Heart left ventricle (tissue), 16 donors: ENCODE data around the gene CLEC4M. TPM values are rescaled to one million over a fixed set of nuclear protein-coding genes. Genes with fewer than 3 reads are reported as not detected.
A peak's percentile ranks its signal among the peaks of the same experiment; 100 is the strongest.

Experiments
- ATAC-seq, 4 donors: fragments of 200-7000 bp; cut with Tn5 transposase; one replicate each; pipeline ENCODE4 v1.9.1; 2020 to 2022; ENCODE audit warnings: moderate library complexity in 4 of 4, mild to moderate bottlenecking in 3 of 4, moderate number of reproducible peaks in 1 of 4
- DNase-seq, 5 donors: peaks; one replicate each; pipeline ENCODE4 v3.0.0-alpha.2; 2020
- H3K27ac ChIP-seq, 12 donors: fragments of 200-600 bp; sonication (generic) in 4 of 12; one replicate each; pipeline versions ENCODE4 v1.5.0 to v1.8.0; 2016 to 2022; ENCODE audit warnings: mild to moderate bottlenecking in 2 of 12
- H3K27me3 ChIP-seq, 9 donors: fragments of 200-600 bp; sonication (generic) in 2 of 9; one replicate each; pipeline versions ENCODE4 v1.5.1 to v1.8.0; 2016 to 2022; ENCODE audit warnings: mild to moderate bottlenecking in 3 of 9
- H3K36me3 ChIP-seq, 9 donors: fragments of 200-600 bp; sonication (generic) in 2 of 9; one replicate each; pipeline versions ENCODE4 v1.5.0 to v1.8.0; 2018 to 2022; ENCODE audit warnings: mild to moderate bottlenecking in 2 of 9
- H3K4me1 ChIP-seq, 12 donors: fragments of 200-600 bp; sonication (generic) in 4 of 12; one replicate each; pipeline versions ENCODE4 v1.5.0 to v1.8.0; 2016 to 2022; ENCODE audit warnings: mild to moderate bottlenecking in 3 of 12
- H3K4me3 ChIP-seq, 12 donors: fragments of 200-600 bp; sonication (generic) in 4 of 12; one replicate each; pipeline versions ENCODE4 v1.5.0 to v1.8.0; 2017 to 2022; ENCODE audit warnings: mild to moderate bottlenecking in 9 of 12, moderate library complexity in 4 of 12
- H3K9me3 ChIP-seq, 12 donors: fragments of 200-600 bp; sonication (generic) in 4 of 12; one replicate each; pipeline versions ENCODE4 v1.5.0 to v1.8.0; 2016 to 2022; ENCODE audit warnings: mild to moderate bottlenecking in 1 of 12
- POLR2A ChIP-seq, 2 donors: fragments of 450-650 bp; IDR thresholded peaks; one replicate each; pipeline ENCODE4 v1.6.1; 2017; ENCODE audit warnings: antibody characterized with exemption in 2 of 2, mild to moderate bottlenecking in 2 of 2, moderate library complexity in 2 of 2
- WGBS, 4 donors: extraction: QIAGEN DNeasy Blood & Tissue Kit in 2 of 4; methylation state at CpG; one replicate each; pipeline versions ENCODE4 v1.1.5 to v1.1.7; 2013 to 2018; 5-methylcytosine and 5-hydroxymethylcytosine counted together
- intact Hi-C, 10 donors: fragments of 100-400 bp; cut with DNase I; formaldehyde crosslinking; loops; one replicate each; pipeline versions ENCODE4 v1.11.1 to v1.14.2; 2022
- polyA plus RNA-seq, 2 donors: library from polyadenylated mRNA; stranded (reverse); fragments of 200-250 nt; gene quantifications; one replicate each; pipeline ENCODE4 v1.2.3, GENCODE V29; 2013
- total RNA-seq, 9 donors: library from RNA; depleted of rRNA in 2 of 9; stranded (reverse); fragments of >200 nt in 2 of 9; fragmentation: NEBNext Ultra II Directional in 3 of 9; extraction: Animal tissue kit (Norgen Biotek cat#: 25700) in 3 of 9; gene quantifications; one replicate each; pipeline versions ENCODE4 v1.1.0 to v1.2.4, GENCODE V29; 2016 to 2023
- TF ChIP-seq, protein P1 (sequence below), 12 donors: fragments of 200-600 bp; sonication (generic) in 4 of 12; IDR thresholded peaks; one replicate each; pipeline versions ENCODE4 v1.5.0 to v1.8.0; 2018 to 2022; ENCODE audit warnings: antibody characterized with exemption in 12 of 12, mild to moderate bottlenecking in 5 of 12
- donor health status: ischemic (EF 13 %, LVEDD 7.1; RV severe dilation, severe dysfunction).
- donor health status: healthy with polysubstance abuse.
- donor health status: DM: no; HTN: yes; CAD: no.
- donor health status: DM: no; HTN: no; CAD: no.
- donor health status: ischemic (EF 25% LVEDD 6.9; RV normal size, moderate dysfunction).
- donor health status: ischemic (EF 25% LVEDD 5.7; RV mildly dilated, moderate dysfunction).
- donor health status: healthy.
- donor health status: DM: yes; HTN: yes; CAD: no.
- donor health status: ischemic (EF 35%, LVEDD 5.7; RV mildly dilated, moderate dysfunction).
- donor health status: nonischemic (EF 11% LVEDD 7.7; RV severe dilation, severe dysfunction).
- donor health status: DM: yes; HTN: yes; CAD: no.
- donor health status: PGD.
- donor health status: ischemic (EF 29% LVEDD 5.4; RV normal size, mild dysfunction).
- donor health status: nonischemic (EF 23%, LVEDD 6.1; RV moderate dilation, normal function).

CLEC4M gene
- total and polyA plus RNA-seq, 11 donors, result not detected

DNA sequence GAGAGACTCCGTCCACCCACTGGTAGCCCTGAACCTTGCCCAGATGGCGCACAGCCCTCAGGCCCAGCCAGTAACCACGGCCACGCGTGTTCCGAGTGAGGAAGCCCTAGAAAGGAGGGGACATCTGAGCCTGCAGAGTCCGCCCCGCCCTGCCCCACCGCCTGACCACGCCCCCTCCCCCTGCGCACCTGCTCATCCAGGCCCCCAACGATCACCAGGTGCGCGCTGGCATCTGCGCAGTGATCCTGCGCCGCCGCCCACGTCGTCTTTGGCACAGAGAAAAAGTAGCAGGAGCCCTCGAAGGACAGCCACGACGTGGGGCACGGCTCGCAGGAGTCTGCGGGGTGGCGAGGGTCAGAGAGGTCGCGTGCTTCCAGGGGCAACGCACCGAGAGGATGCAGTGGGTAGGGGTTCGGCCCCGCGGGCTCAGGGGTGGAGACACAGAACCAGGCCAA, 33.2 kb upstream of the CLEC4M start:
- DNase-seq, result no peak
- no peaks in the 10 kb centered on the region for H3K36me3 ChIP-seq
- H3K4me3 ChIP-seq, result peak overlapping the region in 1 of 12 donors; percentile 30
- 5 to 7% (median 6%) methylated on average over 19 to 34 of the region's 34 CpGs for WGBS, 4 donors
- H3K27me3 ChIP-seq, result peaks cover 4 to 63% (median 35%) of the 10 kb centered on the region in 9 donors
- H3K27ac ChIP-seq, result no peak overlapping the region
- peaks cover 0 to 15% (median 0%) of the 10 kb centered on the region in 12 donors for H3K4me1 ChIP-seq
- no peak for TF ChIP-seq POLR2A (IDR thresholded peaks at IDR 0.05)
- TF ChIP-seq, protein P1, sequence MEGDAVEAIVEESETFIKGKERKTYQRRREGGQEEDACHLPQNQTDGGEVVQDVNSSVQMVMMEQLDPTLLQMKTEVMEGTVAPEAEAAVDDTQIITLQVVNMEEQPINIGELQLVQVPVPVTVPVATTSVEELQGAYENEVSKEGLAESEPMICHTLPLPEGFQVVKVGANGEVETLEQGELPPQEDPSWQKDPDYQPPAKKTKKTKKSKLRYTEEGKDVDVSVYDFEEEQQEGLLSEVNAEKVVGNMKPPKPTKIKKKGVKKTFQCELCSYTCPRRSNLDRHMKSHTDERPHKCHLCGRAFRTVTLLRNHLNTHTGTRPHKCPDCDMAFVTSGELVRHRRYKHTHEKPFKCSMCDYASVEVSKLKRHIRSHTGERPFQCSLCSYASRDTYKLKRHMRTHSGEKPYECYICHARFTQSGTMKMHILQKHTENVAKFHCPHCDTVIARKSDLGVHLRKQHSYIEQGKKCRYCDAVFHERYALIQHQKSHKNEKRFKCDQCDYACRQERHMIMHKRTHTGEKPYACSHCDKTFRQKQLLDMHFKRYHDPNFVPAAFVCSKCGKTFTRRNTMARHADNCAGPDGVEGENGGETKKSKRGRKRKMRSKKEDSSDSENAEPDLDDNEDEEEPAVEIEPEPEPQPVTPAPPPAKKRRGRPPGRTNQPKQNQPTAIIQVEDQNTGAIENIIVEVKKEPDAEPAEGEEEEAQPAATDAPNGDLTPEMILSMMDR (IDR thresholded peaks at IDR 0.05), result no peak
- intact Hi-C loops, result no loop called here
- no peak for ATAC-seq
- no peaks in the 10 kb centered on the region for H3K9me3 ChIP-seq

DNA sequence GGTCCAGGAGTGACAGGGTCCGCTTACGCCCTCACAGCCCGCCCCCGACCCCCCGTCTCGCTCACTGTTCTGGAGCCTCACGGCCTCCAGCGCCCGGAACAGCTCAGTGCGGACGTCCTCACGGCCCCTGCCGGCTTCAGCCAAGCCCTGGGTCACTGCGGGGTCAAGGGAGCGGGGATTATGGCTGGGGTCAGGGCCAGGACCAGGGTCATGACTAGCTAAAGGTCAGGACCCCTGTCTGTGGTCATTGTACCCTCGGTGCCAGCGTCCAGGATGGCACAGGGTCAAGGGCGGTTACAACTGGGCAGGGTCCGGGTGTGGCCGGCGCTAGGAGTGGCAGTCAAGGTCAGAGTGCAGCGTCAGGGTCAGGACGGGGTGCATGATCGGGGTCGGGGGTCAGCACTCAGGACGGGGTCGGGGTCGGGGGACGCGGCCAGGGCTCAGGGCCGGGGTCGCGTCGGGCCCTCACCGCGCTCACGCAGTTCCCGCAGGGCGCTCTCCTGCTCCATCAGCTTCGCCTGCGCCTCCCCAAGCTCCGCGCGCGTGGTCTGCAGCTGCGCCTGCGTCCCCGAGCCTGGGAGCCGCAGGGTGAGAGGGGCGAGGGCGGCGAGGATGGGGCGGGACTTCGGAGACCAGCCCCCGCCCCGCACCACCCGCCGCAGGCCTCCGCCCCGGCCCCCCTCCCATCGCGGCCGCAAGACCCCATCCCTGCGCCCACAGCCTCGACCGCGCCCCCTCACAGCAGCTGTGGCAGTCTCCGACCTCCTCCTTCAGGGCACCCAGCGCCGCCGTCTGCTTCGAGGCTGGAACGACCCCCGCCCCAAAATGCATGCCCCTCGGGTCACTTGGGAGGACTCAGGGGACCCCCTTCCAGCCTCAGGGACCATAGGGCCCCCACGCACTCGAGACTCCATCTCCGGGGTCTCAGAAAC, 32.5 kb upstream of the CLEC4M start:
- DNase-seq (no peak), ATAC-seq (peak in 1 of 4 donors; percentile 14)
- WGBS, 4 donors, result 3 to 6% (median 5%) methylated on average over 21 to 78 of the region's 78 CpGs
- Histone ChIP-seq H3K36me3 (no peaks in the 10 kb centered on the region), H3K27ac (no peak overlapping the region), H3K27me3 (peaks cover 4 to 63% (median 35%) of the 10 kb centered on the region in 9 donors), H3K4me3 (peak overlapping the region in 2 of 12 donors; percentile 9 to 30), H3K9me3 (no peaks in the 10 kb centered on the region), H3K4me1 (peaks cover 0 to 16% (median 0%) of the 10 kb centered on the region in 12 donors)
- intact Hi-C loops, result no loop called here
- TF ChIP-seq POLR2A (IDR thresholded peaks at IDR 0.05), result no peak

DNA sequence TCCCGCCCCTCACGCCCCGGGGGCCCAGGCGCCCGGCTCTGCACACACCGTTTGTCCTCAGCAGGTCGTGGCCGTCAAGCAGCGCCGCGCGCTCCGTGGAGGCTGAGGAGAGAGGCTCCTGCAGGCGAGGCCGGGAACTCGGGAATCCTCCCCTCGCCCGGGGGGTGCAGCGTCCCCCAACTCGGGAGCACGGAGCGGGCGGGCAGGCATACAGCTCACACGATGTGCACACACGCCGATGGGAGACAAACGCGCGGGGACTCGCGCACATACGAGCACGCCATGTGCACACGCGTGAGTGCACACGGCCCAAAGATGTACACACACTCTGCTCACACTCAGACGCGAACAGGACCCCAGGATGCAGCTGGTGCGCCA, 31.8 kb upstream of the CLEC4M start:
- Histone ChIP-seq H3K4me3 (no peak overlapping the region), H3K27ac (no peak overlapping the region), H3K27me3 (peaks cover 4 to 63% (median 35%) of the 10 kb centered on the region in 9 donors), H3K9me3 (no peaks in the 10 kb centered on the region), H3K36me3 (no peaks in the 10 kb centered on the region), H3K4me1 (peaks cover 0 to 23% (median 0%) of the 10 kb centered on the region in 12 donors)
- DNase-seq (no peak), ATAC-seq (no peak)
- no peak for TF ChIP-seq POLR2A (IDR thresholded peaks at IDR 0.05)
- TF ChIP-seq, protein P1 (IDR thresholded peaks at IDR 0.05), result no peak
- intact Hi-C loops, result no loop called here
- WGBS, 4 donors, result 53 to 61% (median 57%) methylated on average over 27 to 39 of the region's 39 CpGs

DNA sequence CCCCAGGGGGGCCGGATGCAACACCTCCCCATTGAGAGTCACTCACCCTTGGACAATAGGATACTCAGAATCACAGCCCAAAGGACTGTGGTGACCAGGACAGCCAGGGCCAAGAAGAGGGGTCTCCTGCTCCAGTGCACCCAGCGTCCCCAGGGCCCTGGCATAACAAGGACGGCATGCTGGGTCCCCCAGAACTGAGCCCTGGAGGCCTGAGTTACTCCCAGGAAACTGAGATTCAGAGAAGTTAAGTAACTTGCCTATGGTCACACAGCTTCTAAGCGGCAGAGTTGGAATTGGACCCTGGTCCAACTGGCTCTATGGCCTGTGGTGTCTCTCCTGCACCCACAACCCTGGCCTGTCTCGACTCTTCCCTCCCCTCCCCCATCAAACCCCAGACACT, 31.4 kb upstream of the CLEC4M start:
- DNase-seq, result no peak
- intact Hi-C loops, result no loop called here
- TF ChIP-seq, protein P1 (IDR thresholded peaks at IDR 0.05), result no peak
- TF ChIP-seq POLR2A (IDR thresholded peaks at IDR 0.05), result no peak
- H3K27me3 ChIP-seq, result peaks cover 4 to 63% (median 35%) of the 10 kb centered on the region in 9 donors
- peaks cover 0 to 24% (median 0%) of the 10 kb centered on the region in 12 donors for H3K4me1 ChIP-seq
- 53 to 70% (median 63%) methylated on average over 3 to 5 of the region's 5 CpGs for WGBS, 4 donors
- no peaks in the 10 kb centered on the region for H3K36me3 ChIP-seq
- no peak overlapping the region for H3K27ac ChIP-seq
- H3K9me3 ChIP-seq, result no peaks in the 10 kb centered on the region
- no peak for ATAC-seq
- no peak overlapping the region for H3K4me3 ChIP-seq
